Eye (tissue), 1 donor: Measurements from ENCODE around the gene LRRC26.
"Not testable (repeated sequence)": the region's sequence is repeated elsewhere in the genome, so short reads cannot be mapped to it uniquely, and the experiment has no call there.

Source experiments
- DNase-seq: peaks from one replicate; pipeline ENCODE4 v3.0.0-alpha.2; 2015

Gene LRRC26

GRCh38 chr9:137130176-137130755 lies 39.6 kb downstream of the LRRC26 start:
- no peak for DNase-seq

- DNase-seq = peak; percentile 95
These were observed 40.2 kb downstream of the LRRC26 start for GRCh38 chr9:137129456-137130175.

GRCh38 chr9:137128862-137129455 lies 40.9 kb downstream of the LRRC26 start:
- DNase-seq = peak; percentile 37

- no peak for DNase-seq
These were observed 41.5 kb downstream of the LRRC26 start for GRCh38 chr9:137128158-137128861.

GRCh38 chr9:137127301-137128157 lies 42.3 kb downstream of the LRRC26 start:
- no peak for DNase-seq

- DNase-seq = no peak
These were observed 43.1 kb downstream of the LRRC26 start for GRCh38 chr9:137126786-137127185.

GRCh38 chr9:137123952-137124462 lies 45.8 kb downstream of the LRRC26 start:
- DNase-seq = not testable (repeated sequence)

GRCh38 chr9:137123468-137123837 lies 46.4 kb downstream of the LRRC26 start:
- DNase-seq = no peak

GRCh38 chr9:137122796-137123467 lies 46.9 kb downstream of the LRRC26 start:
- DNase-seq = not testable (repeated sequence)

GRCh38 chr9:137121927-137122795 lies 47.7 kb downstream of the LRRC26 start:
- DNase-seq = not testable (repeated sequence)
